ENCODE measurements around the gene GANAB.
"Not testable (repeated sequence)": the region's sequence is repeated elsewhere in the genome, so short reads cannot be mapped to it uniquely, and the experiment has no call there.

Gene GANAB

DNA sequence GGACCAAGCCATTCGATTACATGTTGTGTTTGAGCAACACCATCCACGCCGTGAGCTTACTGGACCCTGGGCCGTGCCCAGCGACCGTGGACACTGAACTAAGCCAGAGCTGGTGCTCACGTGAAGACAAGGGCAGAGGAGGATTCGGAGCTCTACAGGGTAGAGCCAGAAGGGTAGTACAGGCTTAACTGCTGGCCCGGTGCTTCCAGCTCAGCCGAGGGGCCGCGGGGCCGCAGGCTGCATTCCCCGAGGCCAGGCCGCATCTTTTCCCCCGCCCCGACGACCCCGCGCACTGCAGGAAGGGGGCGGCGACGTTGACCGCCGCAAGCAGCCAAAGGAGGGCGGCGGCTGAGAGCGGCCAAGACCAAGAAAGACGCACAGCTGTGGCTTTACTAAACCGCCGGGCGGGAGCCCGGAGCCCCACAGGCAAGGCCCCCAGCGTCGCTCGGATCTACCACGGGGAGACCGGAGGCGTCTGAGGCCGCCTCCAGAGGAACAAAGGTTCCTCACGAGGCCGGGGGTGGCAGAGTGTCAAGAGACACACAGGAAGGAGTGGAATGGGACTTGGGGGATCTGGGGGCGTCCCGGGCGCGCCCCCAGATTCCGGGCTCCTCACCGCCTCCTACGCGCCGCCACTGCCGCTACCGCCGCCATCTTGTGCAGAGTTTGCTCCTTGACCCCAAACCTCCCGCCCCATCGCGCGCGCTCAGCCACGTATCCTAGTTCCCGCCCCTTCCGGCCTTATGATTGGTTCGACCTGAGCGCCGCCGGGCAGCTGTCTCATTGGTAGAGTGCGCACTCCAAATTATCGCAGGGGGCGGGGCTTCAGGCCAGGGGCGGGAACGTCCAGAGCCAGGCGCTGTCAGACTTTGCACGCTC lies at the start of gene GANAB:
Gene GANAB, minus strand, starts transcription at position 668 of the 879 bp plus-strand sequence. Its CDS starts 14 bp downstream, at position 654.
- DNase-seq (ENCODE audit: low read depth in 3 of 3) = peak; percentile 98 to 100 (median 100)

DNA sequence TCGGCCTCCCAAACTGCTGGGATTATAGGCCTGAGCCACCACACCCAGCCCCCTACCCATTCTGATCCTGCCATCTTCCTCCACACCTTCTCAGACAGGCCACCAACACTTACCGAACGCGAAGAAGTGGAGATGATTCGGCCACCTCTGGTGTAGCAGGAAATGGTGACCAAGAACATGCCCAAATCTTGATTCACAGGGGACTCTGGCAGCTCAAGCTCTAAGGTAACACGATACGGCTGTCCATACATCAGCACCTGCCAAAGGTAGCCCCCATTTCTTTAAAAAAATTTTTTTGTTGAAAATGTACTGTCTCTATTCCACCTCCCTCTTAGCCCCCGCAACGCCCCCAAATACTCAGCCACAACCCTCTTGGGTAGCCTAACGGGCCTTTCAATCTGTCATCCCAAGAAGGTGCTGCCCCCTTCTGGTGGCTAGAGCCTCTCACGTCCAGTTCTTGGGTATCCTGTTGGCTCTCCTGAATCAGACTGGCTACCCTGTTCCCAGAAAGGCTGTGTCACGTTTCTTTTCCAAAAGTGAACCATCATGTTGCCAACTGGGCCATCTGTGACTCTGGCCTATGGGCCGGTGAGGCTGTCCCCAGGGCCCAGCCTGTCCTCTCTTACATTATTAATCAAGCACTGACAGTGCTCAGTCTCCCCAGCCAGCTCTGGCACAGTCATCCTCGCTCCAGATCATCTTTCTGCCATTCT lies 48.2 kb upstream of the GANAB start:
- DNase-seq (ENCODE audit: low read depth in 3 of 3) = peak; percentile 55 to 67 (median 67)

DNA sequence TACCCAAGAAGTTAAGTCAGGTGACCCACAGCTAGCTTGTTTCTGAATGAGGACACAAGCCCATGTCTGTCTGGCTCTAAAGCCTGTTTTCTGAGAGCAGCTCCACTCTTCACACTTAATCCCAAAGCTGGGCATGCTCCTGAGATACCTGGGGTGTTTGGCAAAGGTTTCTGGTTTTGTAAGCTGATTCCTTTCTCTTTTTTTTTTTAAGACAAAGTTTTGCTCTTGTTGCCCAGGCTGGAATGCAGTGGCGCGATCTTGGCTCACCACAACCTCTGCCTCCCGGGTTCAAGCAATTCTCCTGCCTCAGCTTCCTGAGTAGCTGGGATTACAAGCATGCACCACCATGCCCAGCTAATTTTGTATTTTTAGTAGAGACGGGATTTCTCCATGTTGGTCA lies 47.2 kb upstream of the GANAB start:
- DNase-seq (ENCODE audit: low read depth in 3 of 3) = not testable (repeated sequence)

DNA sequence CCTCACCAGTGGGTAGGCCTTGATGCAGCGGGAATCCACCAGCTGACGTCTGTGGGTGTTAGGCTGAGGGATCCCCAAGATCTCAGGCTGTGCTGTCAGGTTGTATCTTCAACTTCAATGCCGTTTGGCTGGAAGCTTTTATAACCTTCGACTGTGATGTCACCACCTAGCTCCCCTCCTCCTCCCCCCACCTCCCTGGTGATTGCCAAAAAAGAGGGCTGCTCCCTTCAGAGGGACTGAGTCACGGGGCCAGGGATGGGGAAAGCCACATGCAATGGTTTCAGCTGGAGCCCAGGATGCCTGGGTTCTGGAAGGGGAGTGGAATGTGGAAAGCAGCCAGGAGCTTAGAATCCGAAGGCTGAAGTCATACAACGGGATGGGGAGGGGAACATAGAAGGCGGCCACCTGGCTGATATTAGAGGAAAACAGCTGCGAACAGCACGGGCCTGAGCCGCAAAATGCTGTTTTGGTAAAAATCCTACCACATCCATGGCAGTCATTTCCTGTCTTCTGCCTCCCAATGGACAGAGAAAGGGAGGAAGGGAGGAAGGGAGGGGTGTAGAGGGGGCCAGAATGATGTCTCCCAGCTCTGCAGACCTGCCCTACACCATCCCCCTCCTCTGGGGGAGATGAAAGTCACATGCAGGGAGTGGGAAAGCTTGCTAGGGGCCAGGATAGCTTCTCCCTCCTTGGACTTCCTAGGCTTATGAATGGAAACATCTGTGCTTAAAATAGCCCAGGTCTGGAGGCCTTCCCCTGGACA lies 43.2 kb upstream of the GANAB start, which contains the start of gene LRRN4CL:
Gene LRRN4CL, minus strand, starts transcription at position 110 of the 763 bp plus-strand sequence. CDS start 1,022 bp downstream, outside the sequence.
- no peak for DNase-seq (ENCODE audit: low read depth in 3 of 3)

DNA sequence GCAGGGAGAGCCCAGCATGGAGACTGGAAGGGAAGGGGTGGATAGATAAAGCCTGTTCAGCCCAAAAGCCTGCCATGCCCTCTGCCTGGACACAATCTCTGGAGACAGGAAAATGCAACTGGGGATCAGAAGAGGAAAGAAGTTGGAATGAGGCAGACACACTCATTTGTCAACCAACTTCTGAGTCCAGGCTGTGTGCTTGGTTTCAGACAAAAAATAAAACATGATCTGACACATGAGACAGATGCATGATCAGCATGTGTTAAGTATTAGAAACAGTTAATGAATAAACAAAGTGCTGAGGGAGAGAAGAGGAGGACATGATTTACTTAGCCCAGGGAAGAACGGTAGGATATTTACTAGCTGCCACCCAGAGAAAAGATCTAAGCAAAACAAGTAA lies 42.1 kb upstream of the GANAB start:
- no peak for DNase-seq (ENCODE audit: low read depth in 3 of 3)

DNA sequence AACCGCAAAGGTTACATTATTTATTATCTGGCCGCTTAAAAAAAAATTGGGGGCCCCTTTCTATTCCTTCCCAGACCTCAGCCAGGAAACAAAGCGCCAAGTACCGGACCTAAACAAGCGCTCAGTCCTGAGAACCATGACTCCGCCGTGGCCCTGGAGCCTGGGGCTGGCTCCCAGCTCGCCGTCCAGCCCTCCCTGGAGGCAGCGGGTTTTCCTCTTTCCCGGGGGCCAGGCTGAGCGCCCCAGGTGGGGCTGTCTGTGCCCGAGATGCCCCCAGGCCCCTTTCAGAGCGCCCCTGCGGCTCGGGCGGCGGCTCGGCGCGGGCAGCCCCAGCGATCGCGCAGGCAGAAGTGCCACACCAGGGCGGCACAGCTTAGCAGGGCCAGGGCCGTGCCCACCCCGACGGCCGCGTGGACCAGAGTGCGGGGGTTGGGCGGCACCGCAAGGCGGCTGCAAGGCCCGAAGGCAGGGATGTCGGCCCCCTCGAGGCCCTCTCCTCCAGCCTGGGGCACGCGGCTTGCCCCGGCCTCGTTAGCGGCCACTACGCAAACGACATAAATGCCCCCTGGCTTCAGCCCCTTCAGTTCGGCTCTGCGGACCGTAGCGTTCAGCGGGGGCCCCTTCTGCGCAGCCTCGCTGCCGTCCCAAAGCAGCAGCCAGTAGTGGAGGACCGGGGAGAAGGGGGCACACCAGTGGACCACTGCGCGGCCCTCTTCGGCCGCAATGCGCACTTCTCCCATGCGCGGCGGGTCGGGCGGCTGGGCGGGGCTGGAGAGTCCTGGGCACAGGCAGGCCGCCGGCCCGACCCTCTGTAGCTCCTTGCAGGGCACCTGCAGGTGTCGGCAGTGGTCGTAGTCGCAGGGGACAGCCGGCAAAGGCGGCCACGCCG lies 41.3 kb upstream of the GANAB start:
- DNase-seq (ENCODE audit: low read depth in 3 of 3) = no peak

DNA sequence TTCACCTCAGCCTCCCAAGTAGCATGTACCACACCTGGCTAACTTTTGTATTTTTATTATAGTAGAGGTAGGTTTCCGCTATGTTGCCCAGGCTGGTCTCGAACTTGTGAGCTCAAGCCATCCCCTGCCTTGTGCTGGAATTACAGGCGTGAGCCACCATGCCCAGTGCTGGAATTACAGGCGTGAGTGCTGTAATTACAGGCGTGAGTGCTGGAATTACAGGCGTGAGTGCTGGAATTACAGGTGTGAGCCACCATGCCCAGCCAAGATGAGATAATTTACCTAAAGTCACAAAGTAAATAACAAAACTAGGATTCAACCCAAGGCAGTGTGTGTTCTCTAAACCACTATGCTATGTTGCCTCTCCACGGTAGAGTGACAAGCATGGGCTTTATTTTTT lies 36.1 kb upstream of the GANAB start:
- no peak for DNase-seq (ENCODE audit: low read depth in 3 of 3)

DNA sequence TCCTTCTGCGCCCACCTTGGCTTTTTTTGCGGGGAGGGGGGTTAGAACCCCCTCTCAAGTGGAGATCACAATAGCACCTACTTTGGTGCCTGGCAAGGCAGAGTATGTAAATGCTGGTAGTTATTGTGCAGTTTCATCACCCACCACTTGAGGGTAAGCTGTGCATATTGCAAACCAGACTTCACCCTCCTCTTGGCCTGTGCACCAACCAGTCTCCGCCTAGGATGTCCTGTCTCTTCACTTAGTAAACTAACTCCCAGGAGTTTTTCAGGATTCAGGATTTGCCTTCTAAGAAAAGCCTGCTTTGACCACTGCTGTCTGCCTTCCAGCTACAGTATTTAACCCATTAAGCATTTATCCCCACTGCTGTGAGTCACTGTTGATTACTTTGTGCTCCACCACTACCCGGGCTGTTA lies 34.4 kb upstream of the GANAB start:
- DNase-seq (ENCODE audit: low read depth in 3 of 3) = no peak

DNA sequence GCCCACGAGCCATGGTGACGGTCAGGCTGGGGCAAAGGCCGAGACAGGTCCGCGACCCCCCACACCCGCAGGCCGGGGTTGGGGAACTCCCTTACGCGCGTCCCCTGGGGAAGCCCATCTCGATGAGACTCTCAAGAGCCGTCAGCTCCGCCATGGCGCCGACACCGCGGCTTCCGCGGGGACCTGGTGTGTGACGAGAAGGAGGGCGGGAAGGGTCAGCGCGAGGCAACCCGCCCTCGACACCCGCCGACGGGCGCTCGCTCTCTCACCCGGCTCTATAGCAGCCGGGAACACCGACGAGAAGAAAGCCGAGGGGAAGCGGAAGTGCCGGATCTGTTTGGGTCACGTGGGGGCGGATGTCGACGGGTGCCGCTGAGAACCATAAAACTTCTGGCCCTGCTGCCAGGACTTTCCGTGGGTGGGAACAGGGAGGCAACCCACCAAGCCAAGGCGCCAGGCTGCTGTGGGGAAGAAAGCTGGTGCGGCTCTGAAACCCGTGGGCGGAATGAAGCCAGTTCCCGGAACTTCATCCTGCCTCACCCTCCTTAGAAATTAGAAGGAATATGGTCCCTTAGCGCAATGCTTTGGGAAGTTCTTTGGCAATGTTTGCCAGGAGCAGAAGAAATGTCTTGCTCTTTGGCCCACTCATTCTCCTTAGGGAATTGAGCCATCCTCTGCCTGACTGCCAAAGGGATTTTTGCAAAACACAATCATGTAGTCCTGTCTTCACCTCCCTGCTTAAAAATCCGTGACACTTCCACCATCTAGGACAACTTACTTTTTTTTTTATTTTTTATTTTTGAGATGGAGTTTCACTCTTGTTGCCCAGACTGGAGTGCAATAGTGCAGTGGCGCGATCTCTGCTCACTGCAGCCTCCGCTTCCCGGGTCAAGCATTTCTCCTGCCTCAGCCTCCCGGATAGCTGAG lies 32.6 kb upstream of the GANAB start, which contains the start of gene UBXN1:
Gene UBXN1, minus strand, starts transcription at position 304 of the 927 bp plus-strand sequence. Its CDS starts 150 bp downstream, at position 154.
- peak; percentile 76 to 86 (median 83) for DNase-seq (ENCODE audit: low read depth in 3 of 3)

DNA sequence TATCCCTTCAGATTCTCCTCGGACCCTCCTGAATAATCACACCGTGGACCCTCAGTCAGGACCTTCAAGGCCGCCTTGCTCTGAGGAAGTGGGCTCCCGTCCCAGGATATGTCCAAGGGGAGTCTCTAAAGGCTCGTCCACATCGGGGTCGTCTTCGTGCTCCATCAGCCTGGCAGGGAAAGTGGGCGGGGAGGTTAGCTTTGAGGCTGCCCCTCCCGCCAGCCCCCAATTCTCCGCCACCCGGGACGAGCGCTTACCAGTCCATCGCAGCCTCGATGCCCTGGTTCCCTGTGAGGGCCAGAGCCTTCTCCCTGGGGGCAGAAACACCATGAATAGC lies 32.0 kb upstream of the GANAB start:
- no peak for DNase-seq (ENCODE audit: low read depth in 3 of 3)

DNA sequence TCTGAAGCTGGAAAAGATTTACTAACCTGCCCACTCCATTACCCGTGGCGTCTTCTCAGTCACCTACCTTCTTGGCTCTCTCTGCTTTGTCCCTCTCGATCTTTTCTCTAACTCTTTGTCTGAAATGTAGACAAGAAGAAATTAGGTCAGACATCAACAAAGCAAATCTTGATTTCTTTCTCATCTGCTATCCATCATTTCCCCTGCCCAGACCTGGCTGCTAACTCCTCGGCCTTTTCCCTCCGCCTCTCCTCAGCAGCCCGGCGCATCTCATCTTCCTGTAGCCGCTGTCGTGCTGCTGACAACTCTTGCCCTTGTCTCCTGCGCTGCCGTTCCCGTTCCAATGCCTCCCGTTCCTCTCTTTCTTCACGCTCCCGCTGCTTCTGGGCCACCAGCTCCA lies 31.3 kb upstream of the GANAB start:
- DNase-seq (ENCODE audit: low read depth in 3 of 3) = no peak

DNA sequence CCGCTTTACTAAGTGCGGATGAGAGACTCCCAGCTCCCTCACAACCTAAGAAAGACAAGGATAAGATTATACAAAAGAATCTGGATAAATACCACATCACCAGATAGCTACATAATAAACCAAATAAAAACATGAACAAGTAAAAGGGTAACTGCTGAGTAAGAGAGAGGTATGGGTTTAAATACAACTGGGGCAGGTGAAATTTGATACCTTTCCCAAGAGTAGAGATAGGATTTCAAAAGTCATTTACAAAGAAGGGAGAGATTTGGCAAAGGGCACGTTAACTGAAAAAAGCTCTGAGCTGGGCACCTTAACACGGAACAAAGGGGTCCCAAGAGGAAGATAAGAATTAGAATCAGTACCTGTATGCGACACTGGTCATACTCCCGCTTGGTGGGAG lies 30.7 kb upstream of the GANAB start:
- no peak for DNase-seq (ENCODE audit: low read depth in 3 of 3)

DNA sequence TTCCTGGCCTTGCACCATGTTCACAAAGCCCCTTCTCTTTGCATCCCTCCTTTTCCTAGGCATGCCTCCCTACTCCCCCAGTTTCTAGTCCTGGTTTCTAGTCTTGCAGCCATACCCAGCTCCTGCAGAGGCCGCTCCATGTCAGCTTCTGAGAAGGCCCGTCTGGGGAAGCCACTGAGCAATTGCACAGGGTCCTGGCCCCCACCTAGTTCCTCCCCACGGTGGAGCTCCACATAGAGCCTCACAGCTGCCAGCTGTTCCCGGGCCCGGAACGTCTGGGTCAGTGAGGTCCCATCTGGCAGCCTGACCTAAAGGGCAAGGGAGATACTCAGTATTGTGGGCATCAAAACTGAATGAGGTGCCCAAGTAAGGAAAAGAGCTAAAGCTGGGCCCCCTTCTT lies 30.3 kb upstream of the GANAB start:
- no peak for DNase-seq (ENCODE audit: low read depth in 3 of 3)

DNA sequence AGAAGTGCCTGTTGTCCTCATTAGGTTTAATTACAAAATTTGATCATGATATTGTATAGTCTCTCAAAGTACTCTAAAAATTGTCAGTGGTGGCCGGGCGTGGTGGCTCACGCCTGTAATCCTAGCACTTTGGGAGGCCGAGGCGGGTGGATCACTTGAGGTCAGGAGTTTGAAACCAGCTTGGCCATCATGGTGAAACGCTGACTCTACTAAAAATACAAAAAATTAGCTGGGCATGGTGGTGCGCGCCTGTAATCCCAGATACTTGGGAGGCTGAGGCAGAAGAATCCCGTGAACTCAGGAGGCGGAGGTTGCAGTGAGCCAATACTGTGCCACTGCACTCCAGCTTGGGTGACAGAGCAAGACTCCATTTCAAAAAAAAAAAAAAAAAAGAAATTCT lies 29.0 kb upstream of the GANAB start:
- DNase-seq (ENCODE audit: low read depth in 3 of 3) = not testable (repeated sequence)

DNA sequence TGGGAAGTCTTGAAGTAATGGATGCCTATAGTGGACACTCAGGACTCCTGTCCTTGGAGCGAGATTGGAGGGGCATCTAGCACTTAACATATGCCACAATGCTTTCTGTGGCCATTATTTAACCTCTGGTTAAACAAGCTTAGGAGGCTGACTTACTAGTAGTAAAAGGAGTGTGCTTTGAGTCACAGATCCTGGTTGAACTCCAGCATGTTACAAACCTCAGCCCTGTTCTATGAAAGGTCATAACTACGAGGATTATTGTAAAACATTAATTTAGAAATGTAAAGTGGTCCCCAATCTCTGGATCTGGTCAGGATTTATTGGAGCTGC lies 26.7 kb upstream of the GANAB start:
- DNase-seq (ENCODE audit: low read depth in 3 of 3) = no peak

DNA sequence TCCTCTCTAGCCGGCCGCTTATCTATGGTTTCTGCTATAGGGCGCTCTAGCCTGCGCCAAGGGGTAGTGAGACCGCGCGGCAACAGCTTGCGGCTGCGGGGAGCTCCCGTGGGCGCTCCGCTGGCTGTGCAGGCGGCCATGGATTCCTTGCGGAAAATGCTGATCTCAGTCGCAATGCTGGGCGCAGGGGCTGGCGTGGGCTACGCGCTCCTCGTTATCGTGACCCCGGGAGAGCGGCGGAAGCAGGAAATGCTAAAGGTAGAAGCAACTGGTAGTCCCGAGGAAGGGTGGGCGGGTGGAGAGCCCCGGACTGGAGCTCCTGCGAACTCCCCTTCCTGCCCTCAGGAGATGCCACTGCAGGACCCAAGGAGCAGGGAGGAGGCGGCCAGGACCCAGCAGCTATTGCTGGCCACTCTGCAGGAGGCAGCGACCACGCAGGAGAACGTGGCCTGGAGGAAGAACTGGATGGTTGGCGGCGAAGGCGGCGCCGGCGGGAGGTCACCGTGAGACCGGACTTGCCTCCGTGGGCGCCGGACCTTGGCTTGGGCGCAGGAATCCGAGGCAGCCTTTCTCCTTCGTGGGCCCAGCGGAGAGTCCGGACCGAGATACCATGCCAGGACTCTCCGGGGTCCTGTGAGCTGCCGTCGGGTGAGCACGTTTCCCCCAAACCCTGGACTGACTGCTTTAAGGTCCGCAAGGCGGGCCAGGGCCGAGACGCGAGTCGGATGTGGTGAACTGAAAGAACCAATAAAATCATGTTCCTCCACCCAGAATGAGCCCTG lies 25.4 kb upstream of the GANAB start, which contains the start of the genes LBHD1 and UQCC3:
Gene LBHD1, minus strand, starts transcription at position 660 of the 782 bp plus-strand sequence. CDS start 2,236 bp downstream, outside the sequence.
Gene UQCC3, plus strand, starts transcription at position 66 of the 782 bp plus-strand sequence. Its CDS starts 73 bp downstream, at position 139.
- peak; percentile 54 to 76 (median 70) for DNase-seq (ENCODE audit: low read depth in 3 of 3)

DNA sequence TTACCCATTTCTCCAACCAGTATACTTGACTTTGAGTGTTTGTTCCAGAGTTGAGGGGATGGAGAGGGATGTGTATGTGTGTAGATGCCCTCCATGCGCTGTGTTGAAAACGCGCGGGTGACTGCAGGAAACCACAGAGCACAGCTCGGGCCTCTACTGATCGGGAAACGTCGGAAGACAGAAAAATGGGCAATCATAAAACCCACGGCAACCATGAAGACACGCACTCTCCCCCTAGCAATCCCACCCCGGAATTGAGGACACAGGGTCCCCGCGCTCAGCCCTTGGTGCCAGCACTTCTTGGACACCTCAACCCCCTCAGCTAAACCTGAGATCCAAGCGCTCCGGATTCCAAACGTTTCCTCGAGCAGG lies 24.8 kb upstream of the GANAB start:
- no peak for DNase-seq (ENCODE audit: low read depth in 3 of 3)

DNA sequence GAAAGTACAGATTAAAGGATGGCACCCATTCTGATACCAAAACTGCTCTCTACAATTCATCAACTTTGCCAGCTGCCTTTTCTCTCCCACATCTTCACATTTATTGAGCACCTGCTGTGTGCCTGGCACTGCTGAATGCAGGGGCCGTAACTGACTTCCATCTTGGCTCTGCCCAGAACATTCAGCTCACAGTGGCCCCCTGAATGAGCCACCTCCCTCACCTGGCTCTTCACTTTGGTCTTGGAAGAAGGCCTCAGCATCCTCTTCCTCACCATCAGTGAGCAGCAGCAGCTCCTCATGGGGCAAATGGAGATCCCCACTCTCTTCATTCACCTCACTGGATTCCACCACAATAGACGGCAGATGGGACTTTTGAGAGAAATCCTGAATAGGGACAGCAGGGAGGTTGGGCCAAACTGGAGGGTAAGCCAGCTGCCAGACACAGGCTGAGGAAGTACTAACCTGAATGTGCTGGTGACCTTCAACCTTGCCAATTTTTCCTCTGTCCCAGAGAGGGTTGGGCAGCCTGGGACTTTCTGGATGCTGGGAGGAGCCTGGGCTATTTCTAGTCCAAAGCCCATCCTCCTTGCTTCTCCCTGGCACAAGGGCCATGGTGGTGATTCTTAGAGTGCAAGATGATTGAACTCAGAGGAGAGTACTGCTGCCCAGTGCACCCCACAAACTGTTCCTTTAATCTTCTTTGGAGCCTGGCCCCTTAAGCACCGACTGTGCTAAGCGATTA lies 23.2 kb upstream of the GANAB start:
- DNase-seq (ENCODE audit: low read depth in 3 of 3) = no peak

Data from stimulated activated CD4-positive, alpha-beta T cell treated with anti-CD3 and anti-CD28 coated beads, TNF-alpha, amount 100 ng/mL, for 24 hours (primary cell).